H9 (cell line): ENCODE data around the gene HLF. TPM values are rescaled to one million over a fixed set of nuclear protein-coding genes. Genes with fewer than 3 reads are reported as not detected.
A peak's percentile ranks its signal among the peaks of the same experiment; 100 is the strongest.

Experiments used
- DNase-seq: peaks from one replicate; pipeline ENCODE4 v3.0.0-alpha.2; 2017
- H2AFZ ChIP-seq: one replicate; pipeline ENCODE4 v1.6.1; 2013; ENCODE audit warnings: mild to moderate bottlenecking, low read length, control low read depth, moderate library complexity
- H2AK5ac ChIP-seq: 2 replicates; pipeline ENCODE4 v1.6.1; 2013; ENCODE audit warnings: low read length, control low read depth, mixed read lengths; ENCODE audit not compliant: insufficient read length
- H2BK120ac ChIP-seq: one replicate; pipeline ENCODE4 v1.6.1; 2013; ENCODE audit warnings: low read depth, mild to moderate bottlenecking, low read length, control low read depth, inconsistent platforms; ENCODE audit not compliant: poor library complexity, severe bottlenecking
- H2BK12ac ChIP-seq: 2 replicates; pipeline ENCODE4 v1.6.1; 2013; ENCODE audit warnings: low read length, control low read depth, mixed read lengths, low read depth; ENCODE audit not compliant: insufficient read length
- H2BK15ac ChIP-seq: 2 replicates; pipeline ENCODE4 v1.6.1; 2013; ENCODE audit warnings: low read depth, low read length, control low read depth
- H2BK20ac ChIP-seq: one replicate; pipeline ENCODE4 v1.6.1; 2013; ENCODE audit warnings: low read depth, mild to moderate bottlenecking, low read length, control low read depth, inconsistent platforms; ENCODE audit not compliant: poor library complexity, severe bottlenecking
- H2BK5ac ChIP-seq: 2 replicates; pipeline ENCODE4 v1.6.1; 2013; ENCODE audit warnings: low read length, control low read depth, mixed read lengths; ENCODE audit not compliant: insufficient read length
- H3K14ac ChIP-seq: 2 replicates; pipeline ENCODE4 v1.6.1; 2013; ENCODE audit warnings: low read length, control low read depth; ENCODE audit not compliant: insufficient read depth
- H3K18ac ChIP-seq: 2 replicates; pipeline ENCODE4 v1.6.1; 2013; ENCODE audit warnings: low read depth, mild to moderate bottlenecking, mixed read lengths, low read length, control low read depth; ENCODE audit not compliant: insufficient read length
- H3K23ac ChIP-seq: 2 replicates; pipeline ENCODE4 v1.6.1; 2013; ENCODE audit warnings: low read length, control low read depth, mixed read lengths, low read depth; ENCODE audit not compliant: insufficient read length
- H3K23me2 ChIP-seq: 2 replicates; pipeline ENCODE4 v1.6.1; 2013; ENCODE audit warnings: low read depth, mild to moderate bottlenecking, mixed read lengths, low read length, control low read depth; ENCODE audit not compliant: insufficient read length, poor library complexity, severe bottlenecking
- H3K27ac ChIP-seq: 2 replicates; pipeline ENCODE4 v1.5.1; 2013; ENCODE audit warnings: low read length, control low read depth, mixed read lengths, low read depth; ENCODE audit not compliant: insufficient read length
- H3K27me3 ChIP-seq: 2 replicates; pipeline ENCODE4 v1.6.1; 2013; ENCODE audit warnings: low read length, control low read depth, inconsistent platforms; ENCODE audit not compliant: insufficient read depth
- H3K4ac ChIP-seq: 2 replicates; pipeline ENCODE4 v1.6.1; 2013; ENCODE audit warnings: low read depth, mild to moderate bottlenecking, control low read depth, inconsistent platforms, low read length, moderate library complexity
- H3K4me1 ChIP-seq: 2 replicates; pipeline ENCODE4 v1.6.1; 2013; ENCODE audit warnings: low read length, control low read depth, inconsistent platforms; ENCODE audit not compliant: insufficient read depth
- H3K4me2 ChIP-seq: 2 replicates; pipeline ENCODE4 v1.6.1; 2013; ENCODE audit warnings: low read length, control low read depth, mixed read lengths; ENCODE audit not compliant: insufficient read length, insufficient read depth
- H3K56ac ChIP-seq: 2 replicates; pipeline ENCODE4 v1.6.1; 2013; ENCODE audit warnings: low read depth, mild to moderate bottlenecking, mixed read lengths, low read length, control low read depth; ENCODE audit not compliant: insufficient read length
- H3K79me1 ChIP-seq: 2 replicates; pipeline ENCODE4 v1.6.1; 2013; ENCODE audit warnings: low read depth, mild to moderate bottlenecking, moderate library complexity, low read length, control low read depth, inconsistent platforms; ENCODE audit not compliant: insufficient read depth, poor library complexity, severe bottlenecking
- H3K79me2 ChIP-seq: 2 replicates; pipeline ENCODE4 v1.6.1; 2013; ENCODE audit warnings: low read length, control low read depth, inconsistent platforms; ENCODE audit not compliant: insufficient read depth
- H3K9ac ChIP-seq: 2 replicates; pipeline ENCODE4 v1.6.1; 2013; ENCODE audit warnings: low read length, control low read depth, mixed read lengths; ENCODE audit not compliant: insufficient read length; ENCODE audit errors: extremely low read depth
- H3K9me3 ChIP-seq: one replicate; pipeline ENCODE4 v1.6.1; 2013; ENCODE audit warnings: low read depth, low read length, inconsistent platforms; ENCODE audit not compliant: control insufficient read depth
- H3T11ph ChIP-seq: one replicate; pipeline ENCODE4 v1.6.1; 2013; ENCODE audit warnings: mild to moderate bottlenecking, low read length, control low read depth, inconsistent platforms
- H4K20me1 ChIP-seq: one replicate; pipeline ENCODE4 v1.6.1; 2013; ENCODE audit not compliant: control insufficient read depth, insufficient read length, insufficient read depth
- H4K5ac ChIP-seq: 2 replicates; pipeline ENCODE4 v1.6.1; 2013; ENCODE audit warnings: low read depth, mild to moderate bottlenecking, mixed read lengths, low read length, control low read depth; ENCODE audit not compliant: insufficient read length
- H4K8ac ChIP-seq: replicated peaks from 2 replicates; pipeline ENCODE4 v1.6.1; 2013; ENCODE audit warnings: low read length, control low read depth, mixed read lengths, low read depth; ENCODE audit not compliant: insufficient read length
- H4K91ac ChIP-seq: 2 replicates; pipeline ENCODE4 v1.6.1; 2013; ENCODE audit warnings: low read depth, mild to moderate bottlenecking, moderate library complexity, mixed read lengths, low read length, control low read depth; ENCODE audit not compliant: insufficient read length
- H3K27ac Mint-ChIP-seq, 3 experiments: 2 replicates in 2 of 3; 3 replicates in 1 of 3; pipeline ENCODE4 v1.8.0; 2020 to 2021; ENCODE audit warnings: mixed read lengths in 3 of 3, mild to moderate bottlenecking in 1 of 3, moderate library complexity in 1 of 3
- H3K27me3 Mint-ChIP-seq: 2 replicates; pipeline ENCODE4 v1.8.0; 2021; ENCODE audit warnings: low read depth, mild to moderate bottlenecking, moderate library complexity, mixed read lengths
- H3K36me3 Mint-ChIP-seq, 3 experiments: 2 replicates in 2 of 3; 3 replicates in 1 of 3; pipeline ENCODE4 v1.8.0; 2020 to 2021; ENCODE audit warnings: low read depth in 3 of 3, mixed read lengths in 3 of 3; ENCODE audit not compliant: insufficient read depth in 1 of 3
- H3K4me1 Mint-ChIP-seq, 2 experiments: 2 replicates each; pipeline ENCODE4 v1.8.0; 2020; ENCODE audit warnings: mixed read lengths in 2 of 2
- H3K4me3 Mint-ChIP-seq, 2 experiments: 2 replicates in 1 of 2; 3 replicates in 1 of 2; pipeline ENCODE4 v1.8.0; 2020 to 2021; ENCODE audit warnings: mild to moderate bottlenecking in 2 of 2, mixed read lengths in 2 of 2, moderate library complexity in 1 of 2
- H3K9me3 Mint-ChIP-seq, 2 experiments: 2 replicates in 1 of 2; 3 replicates in 1 of 2; pipeline ENCODE4 v1.8.0; 2020; ENCODE audit warnings: mild to moderate bottlenecking in 2 of 2, mixed read lengths in 2 of 2, moderate library complexity in 1 of 2
- WGBS: extraction: QIAGEN DNeasy Blood & Tissue Kit; methylation state at CpG from one replicate; pipeline ENCODE4 v1.1.7; 2013; ENCODE audit warnings: missing lambda C conversion rate, low lambda C conversion rate, mixed read lengths; ENCODE audit not compliant: insufficient read length; ENCODE audit errors: extremely low coverage; 5-methylcytosine and 5-hydroxymethylcytosine counted together
- total RNA-seq: library from RNA; stranded (reverse); gene quantifications from 2 replicates; pipeline ENCODE4 v1.2.1, GENCODE V29; 2021
- TF ChIP-seq, protein P1 (sequence below): fragments of 200-600 bp; sonication (generic); conservative IDR thresholded peaks from 3 replicates; pipeline ENCODE4 v1.8.0; 2021; ENCODE audit warnings: antibody characterized with exemption, mild to moderate bottlenecking

HLF gene
- total RNA-seq, 1 experiment from 2014 or later, result 0.17 TPM

DNA sequence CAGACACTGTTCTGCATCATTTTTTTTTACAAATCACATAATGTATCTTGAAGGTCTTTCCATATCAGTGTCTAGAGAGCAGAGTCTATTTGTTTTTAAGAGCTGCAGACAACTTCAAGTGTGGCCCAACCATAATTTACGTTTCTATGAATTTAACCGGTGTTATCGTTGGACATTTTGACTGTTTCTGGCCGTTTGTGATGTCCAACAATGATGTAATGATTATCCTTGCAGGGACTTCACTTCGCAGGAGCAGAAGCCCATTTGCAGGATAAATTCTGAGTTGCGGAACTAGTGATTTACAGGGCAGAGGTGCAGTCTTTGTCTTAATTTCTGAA is 26.9 kb upstream of the HLF start:
- Histone ChIP-seq H3K27me3 (no peaks in the 10 kb centered on the region; the same call in 1 of the 2 replicates), H3K14ac (no peak overlapping the region), H4K20me1 (no peaks in the 10 kb centered on the region), H3K4me2 (peak overlapping the region; percentile 35), H2BK12ac (no peak overlapping the region), H3K4ac (no peak overlapping the region), H4K5ac (no peak overlapping the region), H3K79me1 (no peaks in the 10 kb centered on the region), H2AFZ (no peak overlapping the region), H3K79me2 (no peaks in the 10 kb centered on the region), H3K23ac (no peak overlapping the region), H3T11ph (no peak overlapping the region), H2BK120ac (no peak overlapping the region), H4K8ac (no peak overlapping the region), H2AK5ac (no peak overlapping the region), H4K91ac (no peak overlapping the region), H2BK20ac (no peak overlapping the region), H3K4me1 (no peaks in the 10 kb centered on the region; the same call in 1 of the 2 replicates), H2BK5ac (no peak overlapping the region), H3K18ac (no peak overlapping the region), H3K9me3 (no peaks in the 10 kb centered on the region), H3K56ac (no peak overlapping the region), H3K27ac (no peak overlapping the region), H2BK15ac (no peak overlapping the region), H3K23me2 (peaks cover 7% of the 10 kb centered on the region), H3K9ac (no peak overlapping the region)
- H3K27ac Mint-ChIP-seq, result no peak overlapping the region
- H3K27me3 Mint-ChIP-seq, result peaks cover 60% of the 10 kb centered on the region
- H3K36me3 Mint-ChIP-seq, result no peaks in the 10 kb centered on the region
- H3K4me1 Mint-ChIP-seq, result peaks cover 4 to 19% of the 10 kb centered on the region in 2 experiments
- peaks cover 0 to 2% of the 10 kb centered on the region in 2 experiments; a peak in 1 of 5 replicates for H3K9me3 Mint-ChIP-seq
- H3K4me3 Mint-ChIP-seq, result peak overlapping the region; percentile 34 to 50; a peak in 3 of 5 replicates
- WGBS, result no CpG with 5 or more reads among the region's 6 CpGs
- TF ChIP-seq, protein P1, sequence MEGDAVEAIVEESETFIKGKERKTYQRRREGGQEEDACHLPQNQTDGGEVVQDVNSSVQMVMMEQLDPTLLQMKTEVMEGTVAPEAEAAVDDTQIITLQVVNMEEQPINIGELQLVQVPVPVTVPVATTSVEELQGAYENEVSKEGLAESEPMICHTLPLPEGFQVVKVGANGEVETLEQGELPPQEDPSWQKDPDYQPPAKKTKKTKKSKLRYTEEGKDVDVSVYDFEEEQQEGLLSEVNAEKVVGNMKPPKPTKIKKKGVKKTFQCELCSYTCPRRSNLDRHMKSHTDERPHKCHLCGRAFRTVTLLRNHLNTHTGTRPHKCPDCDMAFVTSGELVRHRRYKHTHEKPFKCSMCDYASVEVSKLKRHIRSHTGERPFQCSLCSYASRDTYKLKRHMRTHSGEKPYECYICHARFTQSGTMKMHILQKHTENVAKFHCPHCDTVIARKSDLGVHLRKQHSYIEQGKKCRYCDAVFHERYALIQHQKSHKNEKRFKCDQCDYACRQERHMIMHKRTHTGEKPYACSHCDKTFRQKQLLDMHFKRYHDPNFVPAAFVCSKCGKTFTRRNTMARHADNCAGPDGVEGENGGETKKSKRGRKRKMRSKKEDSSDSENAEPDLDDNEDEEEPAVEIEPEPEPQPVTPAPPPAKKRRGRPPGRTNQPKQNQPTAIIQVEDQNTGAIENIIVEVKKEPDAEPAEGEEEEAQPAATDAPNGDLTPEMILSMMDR, result no peak
- no peak for DNase-seq
